NOMO-1 (cell line): ENCODE data around the gene CDK12.
"Not testable (repeated sequence)": the region's sequence is repeated elsewhere in the genome, so short reads cannot be mapped to it uniquely, and the experiment has no call there.

Experiments
- DNase-seq, 2 experiments: peaks; one replicate each; lab custom pipeline; 2025; ENCODE audit not compliant: unreplicated experiment in 2 of 2; lab: John Stamatoyannopoulos, UW

CDK12 gene

GRCh38 chr17:39461113-39461925 is at the start of gene CDK12:
TSS of gene CDK12 (plus strand) at chr17:39461486. CDS start at chr17:39462072, 586 bp downstream.
- peak; percentile 93 to 99 for DNase-seq

GRCh38 chr17:39416141-39416540 is 45.1 kb upstream of the CDK12 start:
- no peak for DNase-seq

GRCh38 chr17:39429600-39429999 is 31.7 kb upstream of the CDK12 start:
- DNase-seq = no peak

- DNase-seq = not testable (repeated sequence)
Measured at GRCh38 chr17:39439868-39440267, 21.4 kb upstream of the CDK12 start.

GRCh38 chr17:39443326-39443725 is 18.0 kb upstream of the CDK12 start:
- no peak for DNase-seq

GRCh38 chr17:39447561-39447960 is 13.7 kb upstream of the CDK12 start:
- no peak for DNase-seq

- DNase-seq = no peak
Measured at GRCh38 chr17:39450051-39450450, 11.2 kb upstream of the CDK12 start.

- peak; percentile 96 to 97 for DNase-seq
Measured at GRCh38 chr17:39450847-39451581, 10.3 kb upstream of the CDK12 start, which contains the start of gene MED1. TSS of gene MED1 (minus strand) at chr17:39451263. CDS start at chr17:39451062, 201 bp downstream.

- no peak for DNase-seq
Measured at GRCh38 chr17:39455919-39456318, 5.4 kb upstream of the CDK12 start.

- DNase-seq = peak in 1 of 2 experiments; percentile 55
Measured at GRCh38 chr17:39461926-39462569, 762 bp downstream of the CDK12 start.

GRCh38 chr17:39462631-39463375 is 1.5 kb downstream of the CDK12 start:
- peak; percentile 28 to 46 for DNase-seq

- DNase-seq = not testable (repeated sequence)
Measured at GRCh38 chr17:39464639-39465181, 3.4 kb downstream of the CDK12 start.

GRCh38 chr17:39468610-39469009 is 7.3 kb downstream of the CDK12 start:
- DNase-seq = not testable (repeated sequence)

- DNase-seq = no peak
Measured at GRCh38 chr17:39473310-39473709, 12.0 kb downstream of the CDK12 start.

- not testable (repeated sequence) for DNase-seq
Measured at GRCh38 chr17:39479631-39480030, 18.3 kb downstream of the CDK12 start.

GRCh38 chr17:39483506-39483905 is 22.2 kb downstream of the CDK12 start:
- DNase-seq = no peak

GRCh38 chr17:39484178-39484577 is 22.9 kb downstream of the CDK12 start:
- DNase-seq = peak in 1 of 2 experiments; percentile 14

GRCh38 chr17:39485555-39485954 is 24.3 kb downstream of the CDK12 start:
- DNase-seq = no peak

GRCh38 chr17:39486242-39486641 is 25.0 kb downstream of the CDK12 start:
- DNase-seq = no peak

GRCh38 chr17:39487490-39487889 is 26.2 kb downstream of the CDK12 start:
- not testable (repeated sequence) for DNase-seq
